Stimulated activated CD4-positive, alpha-beta T cell treated with anti-CD3 and anti-CD28 coated beads, TNF-alpha, amount 100 ng/mL, for 1 hour (primary cell): ENCODE data around the gene CRYBA1.
"Not testable (repeated sequence)": the region's sequence is repeated elsewhere in the genome, so short reads cannot be mapped to it uniquely, and the experiment has no call there.

Experiments used
- DNase-seq, 3 donors: peaks; one replicate each; pipeline ENCODE4 v3.0.0-alpha.2; 2020; ENCODE audit warnings: low read depth in 3 of 3, low spot score in 1 of 3

Gene CRYBA1

DNA sequence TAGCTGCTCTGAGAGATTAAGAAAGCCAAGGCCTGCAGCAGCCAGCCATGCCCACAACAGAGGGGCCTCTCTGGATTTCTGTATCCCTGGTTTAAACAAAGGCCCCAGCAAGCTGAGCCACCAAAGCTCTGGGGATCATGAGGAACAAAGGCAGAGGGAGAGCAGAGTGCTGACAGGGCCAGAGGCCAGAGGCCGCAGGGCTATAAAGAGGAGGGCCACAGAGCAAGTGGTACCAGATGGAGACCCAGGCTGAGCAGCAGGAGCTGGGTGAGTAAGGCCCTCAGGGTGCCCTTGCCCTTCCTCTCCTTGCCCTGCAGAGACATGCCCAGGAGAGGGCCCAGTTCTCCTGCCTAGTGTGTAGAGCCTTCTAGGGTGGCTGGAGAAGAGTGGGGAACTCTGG is at the start of gene CRYBA1:
Gene CRYBA1 (plus strand): TSS at position 232 of the 400 bp plus-strand sequence. CDS start 5 bp downstream, at position 237.
- DNase-seq, result no peak

DNA sequence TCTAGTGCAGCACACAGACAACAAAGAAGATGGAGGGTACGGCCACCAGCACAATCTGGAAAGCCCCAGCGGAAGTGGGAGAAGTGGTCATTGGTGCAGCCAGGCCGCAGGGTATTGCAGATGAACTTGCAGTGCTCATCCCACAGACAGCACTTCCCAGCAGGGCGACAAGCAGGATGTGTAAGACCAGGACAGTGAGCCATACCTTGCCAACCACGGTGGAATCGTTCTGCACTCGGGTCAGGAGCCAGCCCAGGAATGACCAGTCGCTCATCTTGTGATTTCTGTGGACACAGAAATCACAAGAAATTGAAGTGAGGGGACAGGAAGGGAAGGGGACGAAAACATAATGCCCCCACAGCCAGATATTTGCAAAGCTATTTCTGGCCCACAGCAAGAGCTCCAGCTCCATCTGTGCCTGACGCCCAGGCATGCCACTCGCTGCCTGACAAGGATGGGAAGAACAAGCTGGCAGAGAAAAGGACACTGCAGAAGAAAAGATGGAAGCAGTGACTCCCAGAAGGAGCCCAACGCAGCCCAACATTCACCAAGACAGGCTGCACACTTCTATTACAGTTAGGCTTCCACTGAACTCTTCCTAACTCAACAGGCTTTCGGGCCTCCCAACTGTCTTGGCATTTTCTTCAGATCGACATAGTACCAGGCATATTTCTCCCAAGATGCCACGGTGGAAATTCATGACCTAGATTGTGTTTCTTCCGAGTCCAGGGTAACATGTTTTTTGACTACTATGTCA is 49.0 kb upstream of the CRYBA1 start:
- no peak for DNase-seq

DNA sequence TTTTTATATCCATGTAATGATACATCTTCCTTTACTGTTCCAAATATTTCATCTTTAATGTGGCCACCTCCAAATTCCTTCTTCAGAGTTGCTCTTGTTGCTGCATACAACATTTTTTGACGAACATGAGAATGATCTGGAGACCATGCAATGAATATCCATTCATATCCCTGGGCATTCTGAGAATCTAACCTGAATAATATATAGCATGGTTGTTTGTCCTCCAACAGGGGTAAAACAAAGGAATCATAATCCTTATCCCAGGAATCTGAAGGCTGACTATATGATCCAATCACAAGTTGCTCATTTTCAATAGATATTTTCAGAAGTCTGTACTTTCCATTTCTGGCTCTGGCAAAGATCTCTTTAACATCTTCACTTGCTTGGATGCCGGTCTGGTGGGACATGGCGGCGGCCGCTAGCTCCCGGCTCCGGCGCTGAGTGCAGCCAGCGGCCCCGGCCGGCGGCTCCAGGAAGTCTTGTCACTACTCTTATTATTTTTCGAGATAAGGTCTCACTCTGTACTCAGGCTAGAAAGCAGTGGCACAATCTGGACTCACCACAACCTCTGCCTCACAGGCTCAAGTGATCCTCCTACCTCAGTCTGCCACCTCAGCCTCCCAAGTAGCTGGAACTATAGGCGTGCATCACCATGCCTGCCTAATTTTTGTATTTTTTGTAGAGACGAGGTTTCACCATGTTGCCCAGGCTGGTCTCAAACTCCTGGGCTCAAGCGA is 42.4 kb upstream of the CRYBA1 start:
- not testable (repeated sequence) for DNase-seq

GRCh38 chr17:29205047-29205446 is 41.6 kb upstream of the CRYBA1 start:
- DNase-seq, result no peak

DNA sequence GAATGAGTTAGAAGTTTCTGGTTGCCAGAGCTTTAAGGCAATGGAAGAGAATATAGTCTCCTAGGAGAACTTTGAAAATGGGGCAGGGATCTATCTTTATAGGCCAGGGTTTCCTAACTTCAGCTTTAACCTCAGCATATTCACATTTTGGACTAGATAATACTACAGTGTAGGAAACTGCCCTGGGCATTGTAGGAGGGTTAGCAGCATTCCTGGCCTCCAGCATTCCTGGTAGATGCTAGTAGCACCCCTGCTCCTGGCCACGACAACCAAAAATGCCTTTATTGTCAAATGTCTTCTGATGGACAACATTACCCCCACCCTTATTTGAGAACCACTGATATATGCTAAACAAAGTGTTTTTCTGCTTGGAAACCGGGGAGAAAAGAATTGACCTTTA is 38.7 kb upstream of the CRYBA1 start:
- DNase-seq, result no peak

DNA sequence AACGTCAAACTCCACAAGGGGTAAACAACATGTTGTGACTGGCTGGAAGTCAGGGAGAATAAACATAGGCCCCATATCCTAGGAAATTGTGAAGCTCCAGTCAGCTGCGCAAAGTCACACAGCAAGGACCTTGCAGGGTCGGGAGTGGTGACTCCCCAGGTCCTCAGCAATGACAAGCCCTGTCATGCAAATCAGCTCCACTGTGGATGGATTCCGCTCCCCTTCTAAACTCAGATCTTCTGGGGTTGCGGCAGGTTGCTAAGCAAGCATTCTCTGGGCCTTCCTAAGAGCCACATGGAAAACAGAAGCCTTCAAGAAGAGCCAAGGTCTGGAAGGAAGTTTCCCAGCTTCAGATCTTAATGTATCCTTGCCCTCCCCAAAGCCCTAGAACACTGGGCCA is 37.6 kb upstream of the CRYBA1 start:
- no peak for DNase-seq

DNA sequence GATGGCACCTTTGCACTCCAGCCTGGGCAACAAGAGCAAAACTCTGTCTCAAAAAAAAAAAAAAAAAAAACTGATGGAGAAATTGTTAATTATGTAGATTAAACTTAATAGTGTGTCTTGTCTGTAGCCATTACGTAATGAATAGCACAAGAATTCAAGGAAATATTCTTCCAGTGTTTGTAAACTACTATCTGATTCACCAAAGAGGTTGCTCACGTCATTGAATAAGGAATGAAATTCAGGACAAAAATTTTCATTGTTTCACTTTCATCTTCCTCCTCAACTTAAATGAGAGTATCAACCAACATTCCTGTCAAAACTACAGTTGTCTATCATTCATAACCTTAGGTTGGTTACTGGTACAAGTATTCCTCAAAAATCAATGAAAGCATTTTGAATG is 35.8 kb upstream of the CRYBA1 start:
- DNase-seq, result no peak

GRCh38 chr17:29212094-29212631 is 34.5 kb upstream of the CRYBA1 start:
- DNase-seq, result no peak

GRCh38 chr17:29212681-29213121 is 34.0 kb upstream of the CRYBA1 start:
- no peak for DNase-seq

DNA sequence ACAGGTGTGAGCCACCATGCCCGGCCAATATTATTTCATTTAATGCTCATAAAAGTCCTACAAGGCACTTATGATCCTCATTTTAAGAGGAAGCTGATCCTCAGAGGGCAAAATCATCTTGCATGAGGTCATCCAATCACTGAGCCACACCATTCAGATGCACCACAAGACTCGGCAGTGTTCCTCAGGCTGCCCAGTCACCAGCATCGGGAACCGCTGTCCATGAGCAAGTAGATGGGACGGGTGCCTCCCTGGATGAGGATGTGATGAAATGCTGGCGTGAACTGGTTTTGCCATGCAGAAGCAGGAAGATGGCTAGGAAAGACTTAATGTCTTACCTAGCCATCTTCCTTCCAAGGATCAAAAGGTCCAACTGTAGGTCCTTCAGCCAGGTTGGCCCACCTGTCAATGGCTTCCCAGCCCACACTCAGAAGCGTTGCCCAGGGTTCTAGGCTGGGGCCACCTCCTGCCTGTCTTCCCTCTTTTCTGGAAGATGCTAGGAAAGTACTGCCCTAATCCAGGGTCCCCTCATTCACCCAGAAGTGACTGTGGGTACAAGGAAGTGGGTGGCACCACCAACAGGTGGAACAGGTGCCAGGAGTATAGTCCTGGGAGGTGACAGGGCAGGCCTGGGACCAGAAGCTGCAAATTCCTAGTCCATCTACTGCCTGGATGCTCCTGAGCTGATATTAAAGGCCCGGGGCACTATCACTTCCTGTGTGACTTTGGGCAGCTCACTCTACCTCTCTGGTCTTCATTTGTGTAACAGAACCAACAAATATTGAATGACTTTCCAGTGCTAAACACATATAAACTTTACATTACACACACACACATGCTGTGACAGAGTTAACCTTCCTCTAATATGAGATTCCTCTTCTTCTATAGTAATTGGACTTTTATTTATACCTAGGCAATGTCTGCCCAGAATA is 32.2 kb upstream of the CRYBA1 start:
- no peak for DNase-seq

DNA sequence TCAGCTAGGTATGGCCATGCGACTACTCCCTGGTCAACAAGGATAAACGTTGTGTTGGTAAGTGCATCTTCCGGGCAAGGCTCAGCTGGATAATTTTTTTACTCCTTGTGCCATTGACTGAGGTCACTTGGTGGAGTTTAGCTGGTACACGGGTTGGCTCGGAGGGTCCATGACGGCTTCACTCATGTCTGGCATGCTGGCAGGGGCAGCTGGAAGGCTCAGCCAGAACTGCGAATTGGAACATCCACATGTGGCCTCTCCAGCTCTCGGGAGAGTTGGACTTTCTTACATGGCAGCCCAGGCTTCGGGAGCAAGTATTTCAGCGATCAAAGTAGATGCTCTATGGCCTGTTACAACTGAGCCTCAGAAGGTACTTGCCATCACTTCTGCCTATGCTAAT is 31.5 kb upstream of the CRYBA1 start:
- no peak for DNase-seq

- no peak for DNase-seq
Measured at GRCh38 chr17:29215717-29216116, 30.9 kb upstream of the CRYBA1 start.

- DNase-seq, result no peak
Measured at GRCh38 chr17:29216181-29216580, 30.5 kb upstream of the CRYBA1 start.

- DNase-seq, result no peak
Measured at GRCh38 chr17:29216856-29217255, 29.8 kb upstream of the CRYBA1 start.

DNA sequence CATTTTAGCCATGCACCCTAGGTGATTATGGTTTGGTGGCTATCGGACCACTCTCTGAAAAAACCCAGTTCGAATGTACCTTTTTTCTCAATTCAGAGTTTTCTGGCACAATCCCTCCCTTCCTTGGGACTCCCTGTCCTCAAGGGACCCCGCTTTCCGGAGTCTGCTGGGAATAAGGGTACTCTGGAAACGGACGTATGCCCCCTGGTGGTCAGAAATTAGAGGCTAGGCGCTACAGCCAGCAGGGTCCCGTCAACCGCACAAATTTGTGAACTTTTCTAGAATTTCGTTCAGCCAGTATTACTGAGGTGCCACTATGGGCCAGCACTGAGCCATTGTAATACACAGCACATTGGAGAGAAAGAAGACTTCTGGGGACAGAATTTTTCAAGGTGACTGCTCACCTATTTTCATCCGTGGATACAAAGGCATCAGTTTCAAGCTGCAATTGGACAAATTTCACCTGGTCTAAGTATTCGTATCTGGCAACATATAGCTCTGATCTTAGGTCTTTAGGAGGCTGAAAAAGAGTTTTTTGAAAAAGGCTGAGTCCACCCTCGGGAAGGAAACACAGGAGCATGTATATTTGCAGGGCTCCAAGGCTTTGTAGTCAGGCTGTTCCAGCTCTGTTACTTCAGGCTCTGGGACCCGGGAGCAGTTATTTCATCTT is 27.1 kb upstream of the CRYBA1 start:
- peak; percentile 23 to 40 (median 32) for DNase-seq

GRCh38 chr17:29221338-29221737 is 25.3 kb upstream of the CRYBA1 start:
- not testable (repeated sequence) for DNase-seq

- no peak for DNase-seq
Measured at GRCh38 chr17:29225396-29225795, 21.3 kb upstream of the CRYBA1 start.

GRCh38 chr17:29233301-29233700 is 13.4 kb upstream of the CRYBA1 start:
- DNase-seq, result no peak

DNA sequence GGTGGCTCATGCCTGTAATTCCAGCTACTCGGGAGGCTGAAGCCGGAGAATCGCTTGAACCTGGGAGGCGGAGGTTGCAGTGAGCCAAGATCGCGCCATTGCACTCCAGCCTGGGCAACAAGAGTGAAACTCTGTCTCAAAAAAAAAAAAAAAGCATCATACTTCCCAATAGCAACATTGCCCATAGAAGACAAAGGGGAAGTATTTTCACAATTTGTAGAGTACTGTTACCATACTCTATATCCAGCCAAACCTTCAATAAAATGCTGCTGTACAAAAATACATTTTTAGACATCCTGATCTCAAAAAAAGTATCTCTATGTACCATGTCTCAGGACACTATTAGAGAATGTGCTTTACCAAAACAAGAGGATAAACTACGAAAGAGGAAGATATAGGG is 11.7 kb upstream of the CRYBA1 start:
- DNase-seq, result not testable (repeated sequence)

GRCh38 chr17:29235904-29236303 is 10.8 kb upstream of the CRYBA1 start:
- DNase-seq, result no peak
